G401.6 (cell line): Measurements from ENCODE around the gene DDX23.

Experiments used
- FAIRE-seq: peaks from 2 replicates; lab custom pipeline; 2012; peaks lifted over from hg19 to GRCh38; lab: Jason Lieb, UNC

The DDX23 gene

DNA sequence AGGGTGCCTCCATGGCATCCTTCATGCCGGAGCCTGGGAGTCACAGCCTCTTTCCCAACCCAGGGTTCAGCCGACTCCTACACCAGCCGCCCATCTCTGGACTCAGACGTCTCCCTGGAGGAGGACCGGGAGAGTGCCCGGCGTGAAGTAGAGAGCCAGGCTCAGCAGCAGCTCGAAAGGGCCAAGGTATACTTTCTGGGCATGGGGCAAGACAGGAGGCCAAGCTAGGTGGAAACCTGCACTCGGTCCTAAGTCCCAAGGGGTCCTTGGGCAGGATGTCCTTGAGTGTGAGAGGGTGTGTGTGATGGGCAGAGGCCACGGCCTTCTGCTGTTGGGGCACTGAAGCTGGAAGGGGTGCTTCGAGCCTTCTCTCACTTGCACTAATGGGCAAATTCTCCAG lies 28.7 kb downstream of the DDX23 start:
- FAIRE-seq = no peak

- no peak for FAIRE-seq
Measured at GRCh38 chr12:48822711-48823110, 29.3 kb downstream of the DDX23 start.

DNA sequence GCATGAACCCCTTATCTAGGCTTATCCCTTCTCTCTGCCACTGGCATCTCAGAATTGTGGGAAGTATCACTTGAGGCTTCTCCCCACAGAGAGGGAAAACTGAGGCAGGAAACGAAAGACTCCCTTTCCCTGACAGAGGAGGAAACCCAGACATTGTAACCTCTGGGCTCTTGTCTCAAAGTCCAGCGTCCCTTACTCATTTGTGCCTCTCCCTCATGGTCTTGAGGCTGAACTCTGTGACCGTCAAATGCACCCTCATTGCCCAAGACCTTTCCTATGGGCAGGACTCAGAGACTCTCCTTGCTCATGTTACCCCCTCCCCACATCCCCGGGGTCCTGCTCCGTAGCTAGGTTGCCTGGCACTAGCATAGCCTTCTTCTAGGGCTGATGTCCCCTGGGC lies 29.8 kb downstream of the DDX23 start:
- FAIRE-seq = no peak

- no peak for FAIRE-seq
Measured at GRCh38 chr12:48819986-48820725, 31.8 kb downstream of the DDX23 start.

GRCh38 chr12:48818831-48819590 lies 33.0 kb downstream of the DDX23 start:
- FAIRE-seq = no peak

DNA sequence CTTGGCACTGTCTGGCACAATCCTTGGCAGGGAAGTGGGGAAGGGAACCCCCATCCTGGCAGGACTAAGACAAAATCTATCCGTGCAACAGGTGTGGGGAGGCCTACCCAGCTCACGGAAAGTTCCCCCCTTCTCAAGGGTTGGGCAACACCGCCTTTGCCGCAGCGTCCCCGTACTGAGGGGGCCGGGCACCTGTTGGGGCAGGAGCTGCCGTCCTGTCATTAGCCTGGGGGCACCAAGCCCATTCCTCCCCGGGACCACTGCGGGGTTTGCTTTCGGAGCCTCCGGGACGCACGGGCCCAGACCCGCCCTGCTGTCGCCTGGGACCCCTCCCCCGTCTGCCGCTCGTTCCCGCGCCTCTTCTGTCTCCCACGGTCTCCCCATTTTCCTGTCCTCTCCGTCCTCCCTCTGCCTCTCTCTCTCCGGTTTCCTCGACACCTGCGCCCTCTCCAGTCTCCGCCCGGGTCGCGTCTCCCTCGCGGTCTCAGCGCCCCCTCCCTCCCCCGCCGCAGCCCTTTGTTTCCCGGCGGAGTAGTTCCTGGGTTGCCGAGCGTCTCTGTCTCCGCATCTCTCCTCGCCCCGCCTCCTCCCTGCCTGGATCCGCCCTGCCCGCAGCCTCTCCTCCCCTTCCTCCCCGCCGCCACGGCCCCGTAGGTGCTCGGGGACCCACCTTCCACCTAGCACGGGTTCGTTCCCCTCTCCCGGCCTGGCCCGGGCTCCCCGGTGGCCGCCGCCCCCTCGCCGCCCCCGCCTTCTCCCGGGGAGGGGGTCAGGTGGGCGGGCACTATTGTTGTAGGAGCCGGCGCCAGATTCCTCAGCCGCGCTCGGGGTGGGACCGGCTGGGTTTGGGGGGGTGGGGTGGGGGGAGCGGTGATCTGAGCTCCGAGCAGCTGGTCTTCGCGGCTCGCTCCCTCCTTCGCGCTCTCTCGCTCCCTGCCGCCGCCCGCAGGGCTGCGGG lies 33.8 kb downstream of the DDX23 start, which contains the start of gene CACNB3:
Gene CACNB3, plus strand, starts transcription at position 624 of the 958 bp plus-strand sequence. CDS start 434 bp downstream, outside the sequence.
- FAIRE-seq = no peak

DNA sequence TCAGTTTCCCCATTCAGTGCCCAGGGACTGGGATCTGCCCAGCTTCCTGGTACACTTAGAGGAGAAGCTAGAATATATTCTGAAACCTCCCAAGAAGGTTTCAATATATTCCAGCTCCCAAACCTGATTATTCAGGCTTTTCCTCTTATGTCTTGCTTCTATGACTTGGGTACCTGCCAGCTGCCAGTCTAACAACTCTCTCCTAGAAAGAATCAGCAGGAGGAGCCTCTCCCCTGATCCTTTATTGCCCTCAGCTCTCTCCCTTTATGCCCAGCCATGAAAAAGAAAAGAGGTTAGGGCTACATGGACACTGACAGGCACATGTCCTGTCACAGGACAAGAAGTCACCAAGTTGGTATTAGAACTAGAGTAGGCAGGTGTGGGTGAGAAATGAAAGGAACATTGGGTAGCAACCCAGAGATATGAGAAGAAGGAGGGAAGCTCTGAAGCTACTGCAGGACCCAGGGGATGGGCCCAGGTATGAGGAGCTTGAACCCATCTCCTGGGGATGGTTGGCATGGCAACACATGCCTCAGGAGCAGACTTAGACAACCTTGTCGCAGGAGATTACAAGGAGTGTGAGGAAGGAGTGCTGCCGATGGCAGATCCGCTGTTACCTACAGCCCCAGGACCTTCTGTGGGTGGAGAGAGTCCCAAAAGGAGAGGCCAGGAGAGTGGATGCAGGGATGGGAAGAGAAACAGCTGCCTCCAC lies 35.7 kb downstream of the DDX23 start:
- FAIRE-seq = no peak

DNA sequence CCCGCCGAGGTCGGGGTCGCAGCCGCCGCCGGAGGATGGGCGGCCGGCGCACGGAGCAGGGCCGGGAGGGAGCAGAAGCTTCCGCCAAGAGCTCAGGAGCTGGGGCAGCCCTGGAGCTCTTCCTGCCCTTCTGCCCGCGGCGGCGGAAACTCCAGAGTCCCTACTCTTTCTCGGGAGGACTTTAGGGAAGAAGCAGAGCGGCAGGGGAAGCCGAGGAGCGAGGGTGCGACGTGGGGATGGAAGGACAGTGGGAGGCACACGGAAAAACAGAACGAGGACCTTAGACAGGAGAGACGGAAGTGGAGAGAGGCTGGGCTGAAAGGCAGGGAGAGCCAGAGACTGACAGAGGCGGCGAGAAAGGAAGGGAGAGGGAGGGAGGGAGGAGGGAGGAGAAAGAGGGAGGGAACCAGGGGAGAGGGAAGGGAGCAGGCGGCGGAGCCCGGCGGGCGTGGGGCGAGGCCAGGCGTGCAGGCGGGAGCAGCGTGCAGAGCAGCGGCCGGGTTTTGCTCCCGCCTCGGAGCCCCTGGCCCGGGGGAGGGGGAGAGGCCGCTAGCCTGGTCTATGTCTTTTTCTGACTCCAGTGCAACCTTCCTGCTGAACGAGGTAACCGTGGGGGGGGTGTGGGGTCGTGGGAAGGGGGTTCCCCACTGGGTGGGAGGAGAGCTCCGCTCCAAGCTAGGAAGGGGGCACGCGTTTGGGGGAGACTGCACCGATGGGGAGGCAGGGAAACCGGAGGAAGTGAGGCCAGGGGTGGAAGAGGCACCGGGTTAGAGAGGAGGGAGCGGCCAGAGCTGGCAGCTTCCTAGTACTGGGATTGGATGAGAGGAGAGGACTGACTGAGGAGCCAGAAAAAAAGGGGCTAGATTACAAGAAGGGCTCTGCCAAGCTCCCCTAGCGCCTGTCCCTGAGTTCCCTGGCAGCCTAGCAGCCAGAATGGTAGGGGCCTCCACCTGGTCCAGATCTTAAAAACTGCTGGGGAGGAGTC lies 36.5 kb downstream of the DDX23 start:
- peak; percentile 42 for FAIRE-seq

DNA sequence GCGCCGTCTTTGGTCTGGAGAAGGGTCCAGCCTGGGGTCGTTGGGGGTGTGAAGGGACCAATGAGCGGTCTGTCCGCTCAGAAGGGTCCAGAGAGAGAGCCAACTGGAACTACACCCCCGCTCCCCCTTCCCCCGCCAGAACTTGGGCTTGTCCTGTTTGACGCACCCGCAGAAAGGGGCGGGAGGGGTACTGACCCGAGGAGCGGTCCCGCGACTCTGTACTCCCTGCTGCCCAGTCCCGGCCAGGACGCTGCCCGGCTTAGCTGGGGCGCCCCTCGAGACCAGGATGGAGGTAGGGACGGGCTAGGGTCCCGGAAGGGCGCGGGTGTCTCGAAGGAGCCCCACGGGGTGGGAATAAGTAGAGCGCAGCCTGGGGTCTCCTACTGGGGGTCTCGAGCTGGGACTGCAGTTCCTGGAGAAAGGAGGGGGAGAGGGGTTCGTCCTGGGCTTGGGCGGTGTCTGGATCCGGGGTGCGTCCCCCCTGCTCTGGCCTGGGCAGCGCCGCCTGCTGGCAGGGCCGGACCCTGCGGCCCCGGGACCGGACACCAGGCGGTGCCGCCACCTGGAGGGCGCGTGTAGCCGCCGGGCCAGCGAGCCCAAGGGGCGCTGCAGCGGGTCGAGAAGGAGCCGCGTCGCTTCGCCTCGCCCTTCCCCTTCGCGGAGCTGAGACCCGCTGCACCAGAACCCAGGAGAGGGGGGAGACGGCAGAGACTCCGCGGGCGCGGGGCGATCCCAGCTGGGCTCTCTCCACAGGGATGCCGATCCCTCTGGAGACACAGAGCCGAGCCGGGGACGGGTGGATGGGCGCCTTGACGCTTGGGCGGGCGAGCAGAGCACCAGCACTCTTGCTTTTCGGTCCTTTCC lies 37.5 kb downstream of the DDX23 start:
- FAIRE-seq = no peak

DNA sequence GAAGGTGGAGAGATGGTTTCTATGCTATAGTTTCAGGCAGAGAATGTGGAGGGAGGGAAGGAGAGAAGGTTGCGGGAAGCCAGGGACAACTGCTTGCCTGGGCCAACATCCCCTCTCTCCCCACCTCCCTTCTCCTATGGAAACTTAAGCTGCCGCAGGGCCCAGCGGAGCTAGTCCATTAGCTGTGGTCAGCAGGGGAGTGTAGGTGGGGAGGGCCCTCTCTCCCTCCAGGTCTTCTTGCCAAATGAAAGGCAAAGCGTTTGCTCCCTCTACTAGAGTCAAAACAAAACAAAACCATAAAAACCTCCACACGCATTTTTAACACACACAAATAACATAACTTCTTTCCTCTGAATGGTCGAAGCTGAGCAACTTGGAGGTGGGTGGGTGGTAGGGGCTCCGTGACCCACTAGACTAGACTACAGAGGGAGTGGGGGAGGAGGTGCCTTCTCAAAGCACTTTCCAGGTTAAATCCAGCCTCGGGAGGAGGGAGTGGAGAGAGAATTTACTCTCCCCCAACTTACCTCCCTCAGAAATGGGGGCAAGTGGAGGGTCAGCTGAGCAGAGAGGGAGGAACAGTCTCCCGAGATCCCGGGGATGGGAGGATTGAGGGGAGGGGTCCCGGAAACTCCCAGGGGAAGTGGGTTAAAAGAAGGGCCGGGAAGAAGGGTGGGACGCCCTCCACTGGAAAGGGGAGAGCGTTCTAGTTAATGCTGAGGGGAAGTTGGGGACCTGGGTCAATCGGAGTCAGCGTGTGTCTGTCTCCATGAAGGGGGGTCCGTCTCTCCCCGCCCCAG lies 38.3 kb downstream of the DDX23 start:
- no peak for FAIRE-seq

DNA sequence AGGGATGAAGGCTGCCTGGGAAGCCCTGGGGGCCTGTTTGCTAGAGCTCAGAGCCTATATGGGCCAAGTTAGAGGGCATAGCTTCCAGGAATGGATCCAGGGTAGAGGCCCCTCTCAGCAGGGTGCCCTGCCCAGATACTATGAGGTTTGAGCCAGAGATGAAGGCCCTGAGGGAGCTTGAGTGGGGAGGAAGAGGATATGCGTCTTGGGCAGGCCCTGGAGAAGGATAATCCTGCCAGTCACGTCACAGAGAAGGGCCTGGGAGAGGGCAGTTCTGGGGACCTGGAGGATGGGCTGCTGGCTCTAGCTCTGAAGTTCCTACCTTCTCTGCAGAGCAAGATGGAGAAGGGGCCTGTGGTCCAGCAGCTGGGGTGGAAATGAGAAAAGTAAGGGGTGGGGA lies 39.6 kb downstream of the DDX23 start:
- no peak for FAIRE-seq

- no peak for FAIRE-seq
Measured at GRCh38 chr12:48811437-48812090, 40.4 kb downstream of the DDX23 start.

DNA sequence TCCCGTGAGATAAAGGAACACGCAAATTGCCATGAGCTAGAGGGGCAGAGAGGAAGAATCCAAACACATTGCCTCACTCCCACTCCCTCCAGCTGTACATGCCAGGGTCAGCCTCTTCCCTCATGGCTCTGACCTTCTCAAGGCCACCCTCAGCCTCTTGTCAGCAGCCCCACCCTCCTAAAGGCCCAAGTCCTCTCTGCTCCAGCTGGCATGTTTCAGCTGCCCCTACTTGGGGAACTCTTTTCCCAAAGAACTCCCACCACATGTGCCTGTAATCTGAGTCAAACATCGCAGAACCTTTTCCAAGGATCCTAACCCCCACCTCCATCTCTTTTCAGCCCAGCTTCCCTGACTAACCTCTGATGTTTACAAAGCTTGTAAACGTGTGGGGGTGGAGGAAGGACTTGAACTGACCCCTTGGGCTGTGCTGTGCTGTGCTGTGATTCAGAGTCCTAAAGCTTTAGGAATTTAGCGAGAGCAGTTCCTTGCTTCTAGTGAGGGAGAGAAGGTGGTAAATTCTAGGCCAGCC lies 41.0 kb downstream of the DDX23 start:
- FAIRE-seq = peak; percentile 17

- no peak for FAIRE-seq
Measured at GRCh38 chr12:48807981-48808380, 44.0 kb downstream of the DDX23 start.

GRCh38 chr12:48803675-48804074 lies 48.3 kb downstream of the DDX23 start:
- FAIRE-seq = peak; percentile 55

- no peak for FAIRE-seq
Measured at GRCh38 chr12:48800971-48801370, 51.0 kb downstream of the DDX23 start.

DNA sequence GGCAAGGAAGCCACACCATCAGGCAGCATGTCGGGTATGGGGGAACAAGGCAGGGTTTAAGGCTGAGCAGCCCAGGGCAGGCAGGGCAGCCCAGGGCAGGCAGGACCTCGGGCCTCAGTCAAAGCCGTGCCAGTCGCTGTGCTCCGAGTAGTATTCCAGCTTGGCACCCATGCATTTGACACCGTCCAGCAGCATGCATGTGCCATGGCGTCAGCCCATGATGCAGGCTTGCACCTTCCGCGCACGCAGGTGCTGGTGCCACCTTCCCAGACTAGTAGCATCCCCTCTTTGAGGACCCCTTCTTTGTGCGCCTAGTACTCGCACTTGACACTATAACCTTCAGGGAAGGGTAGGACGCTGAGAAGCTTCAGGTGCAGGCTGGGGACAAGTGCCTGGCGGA lies 51.5 kb downstream of the DDX23 start:
- no peak for FAIRE-seq

DNA sequence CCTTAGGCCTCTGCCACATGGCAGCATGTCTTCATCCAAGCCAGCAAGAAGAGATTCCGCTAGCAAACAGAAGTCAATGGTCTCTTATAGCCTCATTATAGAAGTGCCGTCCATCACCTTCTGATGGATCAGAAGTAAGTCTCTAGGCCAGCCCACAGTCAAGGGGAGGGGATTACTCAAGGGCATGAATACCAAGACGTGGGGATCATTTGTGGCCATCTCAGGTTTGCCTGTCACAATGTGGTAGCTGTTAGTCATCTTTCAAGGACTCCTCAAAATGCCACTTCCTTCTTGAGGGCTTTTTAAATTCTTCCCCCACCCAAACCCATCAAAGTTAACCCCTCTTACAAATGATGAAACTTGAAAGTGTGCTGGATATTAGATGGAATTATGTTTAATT lies 55.0 kb downstream of the DDX23 start:
- no peak for FAIRE-seq
